Vagina (tissue), 2 donors: Measurements from ENCODE around the gene HSD17B4. TPM values are rescaled to one million over a fixed set of nuclear protein-coding genes. Genes with fewer than 3 reads are reported as not detected.

Experiments
- DNase-seq, 2 donors: peaks; one replicate each; pipeline ENCODE4 v3.0.0-alpha.2; 2017; ENCODE audit errors: extremely low spot score in 2 of 2
- H3K27ac ChIP-seq: fragments of 200-600 bp; sonication (generic); one replicate; pipeline ENCODE4 v1.5.1; 2019
- H3K27me3 ChIP-seq: fragments of 200-600 bp; sonication (generic); one replicate; pipeline ENCODE4 v1.5.1; 2019
- H3K36me3 ChIP-seq, 2 donors: fragments of 200-600 bp; sonication (generic); one replicate each; pipeline ENCODE4 v1.5.1; 2017 to 2019
- H3K4me1 ChIP-seq: fragments of 200-600 bp; sonication (generic); one replicate; pipeline ENCODE4 v1.5.1; 2019
- H3K4me3 ChIP-seq, 2 donors: fragments of 200-600 bp; sonication (generic); 1 replicate in 1 of 2; 2 replicates in 1 of 2; pipeline ENCODE4 v1.5.1; 2016 to 2019
- H3K9me3 ChIP-seq: fragments of 200-600 bp; sonication (generic); one replicate; pipeline ENCODE4 v1.5.1; 2019
- POLR2A ChIP-seq, 2 donors: fragments of 450-650 bp; IDR thresholded peaks; one replicate each; pipeline ENCODE4 v1.6.1; 2017; ENCODE audit warnings: antibody characterized with exemption in 2 of 2, mild to moderate bottlenecking in 2 of 2, moderate library complexity in 2 of 2
- POLR2AphosphoS5 ChIP-seq, 2 donors: sonication (generic); formaldehyde crosslinking; IDR thresholded peaks; one replicate each; pipeline ENCODE4 v1.9.0; 2017; ENCODE audit warnings: antibody characterized with exemption in 2 of 2, mild to moderate bottlenecking in 2 of 2, low read depth in 1 of 2; ENCODE audit not compliant: insufficient read depth in 1 of 2
- intact Hi-C: fragments of 100-400 bp; cut with DNase I; formaldehyde crosslinking; loops from one replicate; pipeline ENCODE4 v1.15.1; 2023
- total RNA-seq: library from RNA; depleted of rRNA; stranded (reverse); fragments of >200 nt; gene quantifications from one replicate; pipeline ENCODE4 v1.2.3, GENCODE V29; 2016
- TF ChIP-seq, protein P1 (sequence below), 3 experiments: fragments of 450-650 bp in 2 of 3; fragments of 200-600 bp in 1 of 3; sonication (generic) in 1 of 3; IDR thresholded peaks; one replicate each; pipeline ENCODE4 v1.5.1; 2017 to 2019; ENCODE audit warnings: antibody characterized with exemption in 3 of 3, mild to moderate bottlenecking in 2 of 3, moderate library complexity in 2 of 3

Gene HSD17B4
- total RNA-seq, 1 donor from 2014 or later: 137 TPM

DNA sequence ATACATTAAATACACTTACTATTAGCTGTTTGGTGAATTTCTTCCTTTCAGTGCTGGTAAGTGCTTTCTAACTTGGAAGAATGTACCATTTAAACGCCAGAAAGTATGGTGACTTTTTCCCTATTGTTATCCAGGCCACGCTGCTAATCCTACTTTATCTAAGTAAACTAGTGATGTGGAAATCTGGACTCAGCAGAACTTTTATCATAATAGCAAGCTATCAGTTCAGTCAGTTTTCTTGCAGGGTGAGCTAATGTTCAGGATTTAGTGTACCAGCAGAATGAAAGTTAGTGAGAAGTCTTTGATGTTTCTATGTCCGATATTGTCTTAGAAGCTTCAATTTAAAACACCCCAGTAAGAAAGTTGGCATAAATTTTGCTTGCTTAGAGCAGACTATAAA lies 72.2 kb downstream of the HSD17B4 start:
- Histone ChIP-seq H3K4me1 (no peaks in the 10 kb centered on the region), H3K36me3 (peaks cover 0 to 11% of the 10 kb centered on the region in 2 donors), H3K9me3 (no peaks in the 10 kb centered on the region), H3K27ac (no peak overlapping the region), H3K27me3 (no peaks in the 10 kb centered on the region), H3K4me3 (no peak overlapping the region)
- TF ChIP-seq POLR2AphosphoS5 (IDR thresholded peaks at IDR 0.05; ENCODE audit: insufficient read depth in 1 of 2, low read depth in 1 of 2) (no peak), POLR2A (IDR thresholded peaks at IDR 0.05) (no peak)
- TF ChIP-seq, protein P1, sequence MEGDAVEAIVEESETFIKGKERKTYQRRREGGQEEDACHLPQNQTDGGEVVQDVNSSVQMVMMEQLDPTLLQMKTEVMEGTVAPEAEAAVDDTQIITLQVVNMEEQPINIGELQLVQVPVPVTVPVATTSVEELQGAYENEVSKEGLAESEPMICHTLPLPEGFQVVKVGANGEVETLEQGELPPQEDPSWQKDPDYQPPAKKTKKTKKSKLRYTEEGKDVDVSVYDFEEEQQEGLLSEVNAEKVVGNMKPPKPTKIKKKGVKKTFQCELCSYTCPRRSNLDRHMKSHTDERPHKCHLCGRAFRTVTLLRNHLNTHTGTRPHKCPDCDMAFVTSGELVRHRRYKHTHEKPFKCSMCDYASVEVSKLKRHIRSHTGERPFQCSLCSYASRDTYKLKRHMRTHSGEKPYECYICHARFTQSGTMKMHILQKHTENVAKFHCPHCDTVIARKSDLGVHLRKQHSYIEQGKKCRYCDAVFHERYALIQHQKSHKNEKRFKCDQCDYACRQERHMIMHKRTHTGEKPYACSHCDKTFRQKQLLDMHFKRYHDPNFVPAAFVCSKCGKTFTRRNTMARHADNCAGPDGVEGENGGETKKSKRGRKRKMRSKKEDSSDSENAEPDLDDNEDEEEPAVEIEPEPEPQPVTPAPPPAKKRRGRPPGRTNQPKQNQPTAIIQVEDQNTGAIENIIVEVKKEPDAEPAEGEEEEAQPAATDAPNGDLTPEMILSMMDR (IDR thresholded peaks at IDR 0.05): no peak
- intact Hi-C loops: no loop called here
- no peak for DNase-seq

DNA sequence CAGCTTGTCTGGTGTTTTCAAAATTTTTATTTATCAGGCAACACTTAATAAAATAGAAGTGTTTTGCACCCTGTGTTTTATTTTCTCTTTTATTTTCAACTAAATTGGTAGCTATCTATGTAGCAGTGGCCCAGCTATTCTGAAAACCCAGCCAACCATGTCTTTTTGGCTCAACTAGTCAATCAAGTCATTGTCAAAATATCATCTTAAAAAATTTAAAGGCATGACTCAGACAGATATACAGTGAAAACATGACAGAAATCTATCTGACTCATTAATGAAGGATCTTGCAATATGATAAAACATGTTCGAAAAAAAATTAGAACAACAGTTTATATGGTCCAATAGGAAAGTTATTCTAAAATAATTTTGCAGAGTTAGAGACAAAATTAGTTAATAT lies 75.1 kb downstream of the HSD17B4 start:
- intact Hi-C loops: no loop called here
- TF ChIP-seq, protein P1 (IDR thresholded peaks at IDR 0.05): no peak
- TF ChIP-seq POLR2A (IDR thresholded peaks at IDR 0.05): no peak
- no peak for TF ChIP-seq POLR2AphosphoS5 (IDR thresholded peaks at IDR 0.05; ENCODE audit: insufficient read depth in 1 of 2, low read depth in 1 of 2)
- no peaks in the 10 kb centered on the region for H3K4me1 ChIP-seq
- peaks cover 0 to 29% of the 10 kb centered on the region in 2 donors for H3K36me3 ChIP-seq
- no peaks in the 10 kb centered on the region for H3K9me3 ChIP-seq
- no peak overlapping the region for H3K27ac ChIP-seq
- no peak for DNase-seq
- no peaks in the 10 kb centered on the region for H3K27me3 ChIP-seq
- H3K4me3 ChIP-seq: no peak overlapping the region

DNA sequence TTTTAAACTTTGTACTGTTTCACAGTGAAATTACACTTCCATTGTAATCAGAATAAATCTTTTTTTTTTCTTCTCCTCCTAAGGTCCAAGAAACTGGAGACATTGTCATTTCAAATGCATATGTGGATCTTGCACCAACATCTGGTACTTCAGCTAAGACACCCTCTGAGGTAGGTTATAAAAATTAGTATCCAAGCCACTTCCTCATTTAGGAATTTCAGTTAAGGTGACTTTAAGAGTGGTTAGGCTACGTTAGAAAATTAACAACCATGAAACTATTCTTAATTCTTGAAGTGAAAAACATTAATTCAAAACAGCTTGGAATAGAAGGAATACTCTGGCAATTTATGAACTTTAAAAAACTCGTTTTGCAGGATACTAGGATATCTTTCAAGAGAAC lies 77.5 kb downstream of the HSD17B4 start:
- no peaks in the 10 kb centered on the region for H3K9me3 ChIP-seq
- TF ChIP-seq, protein P1 (IDR thresholded peaks at IDR 0.05): no peak
- TF ChIP-seq POLR2A (IDR thresholded peaks at IDR 0.05): no peak
- TF ChIP-seq POLR2AphosphoS5 (IDR thresholded peaks at IDR 0.05; ENCODE audit: insufficient read depth in 1 of 2, low read depth in 1 of 2): no peak
- H3K4me3 ChIP-seq: no peak overlapping the region
- H3K27ac ChIP-seq: no peak overlapping the region
- no peaks in the 10 kb centered on the region for H3K4me1 ChIP-seq
- H3K36me3 ChIP-seq: peaks cover 0 to 29% of the 10 kb centered on the region in 2 donors
- no peak for DNase-seq
- intact Hi-C loops: no loop called here
- H3K27me3 ChIP-seq: no peaks in the 10 kb centered on the region

DNA sequence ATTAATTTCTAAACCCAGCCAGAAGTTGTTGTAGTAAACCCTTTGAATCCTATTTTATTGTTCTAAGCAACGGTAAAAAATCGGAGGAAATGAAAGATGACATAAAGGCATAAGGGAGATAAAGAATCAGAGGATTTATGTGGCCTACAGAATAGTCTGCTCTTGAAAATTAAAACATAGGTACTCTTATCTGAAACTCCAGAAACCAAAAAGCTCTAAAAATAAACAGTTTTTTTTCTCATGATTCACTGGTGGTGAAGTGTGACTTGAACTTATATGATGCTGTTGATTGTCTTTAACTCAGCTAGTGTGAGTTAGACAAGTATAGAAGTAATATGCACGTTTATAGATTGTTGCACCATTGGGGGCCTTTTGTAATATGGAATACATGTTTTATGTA lies 80.3 kb downstream of the HSD17B4 start:
- H3K36me3 ChIP-seq: peaks cover 0 to 32% of the 10 kb centered on the region in 2 donors
- DNase-seq: no peak

DNA sequence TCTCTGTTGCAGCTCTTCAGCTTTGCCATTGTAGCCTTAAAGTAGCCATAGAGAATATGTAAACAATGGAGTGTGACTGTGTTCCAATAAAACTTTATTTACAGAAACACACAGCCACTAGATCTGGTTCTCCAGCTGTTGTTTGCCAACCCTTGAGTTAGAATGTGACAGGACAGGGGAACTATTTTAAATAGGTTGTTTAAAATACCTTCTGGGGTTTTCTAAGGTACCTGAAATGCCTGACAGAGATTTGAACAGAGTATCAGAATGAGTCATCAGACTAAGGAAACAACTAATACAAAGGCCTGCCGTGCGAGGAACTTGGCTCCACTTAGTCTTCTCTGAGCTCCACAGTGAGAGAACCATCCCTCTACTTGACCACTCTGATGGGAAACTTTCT lies 85.4 kb downstream of the HSD17B4 start:
- no peak for DNase-seq
- Histone ChIP-seq H3K27ac (no peak overlapping the region), H3K4me1 (no peaks in the 10 kb centered on the region), H3K9me3 (no peaks in the 10 kb centered on the region), H3K27me3 (no peaks in the 10 kb centered on the region), H3K36me3 (peaks cover 0 to 22% of the 10 kb centered on the region in 2 donors), H3K4me3 (no peak overlapping the region)
- TF ChIP-seq POLR2AphosphoS5 (IDR thresholded peaks at IDR 0.05; ENCODE audit: insufficient read depth in 1 of 2, low read depth in 1 of 2) (no peak), POLR2A (IDR thresholded peaks at IDR 0.05) (no peak)
- TF ChIP-seq, protein P1 (IDR thresholded peaks at IDR 0.05): no peak
- intact Hi-C loops: no loop called here

More for the DNA sequence above, 80.3 kb downstream of the HSD17B4 start:
- no peak overlapping the region for H3K4me3 ChIP-seq
- no peak for TF ChIP-seq POLR2AphosphoS5 (IDR thresholded peaks at IDR 0.05; ENCODE audit: insufficient read depth in 1 of 2, low read depth in 1 of 2)
- H3K9me3 ChIP-seq: no peaks in the 10 kb centered on the region
- intact Hi-C loops: no loop called here
- no peak overlapping the region for H3K27ac ChIP-seq
- H3K27me3 ChIP-seq: no peaks in the 10 kb centered on the region
- no peaks in the 10 kb centered on the region for H3K4me1 ChIP-seq
